MM.1S (cell line): ENCODE results near the gene SURF2.
A peak's percentile ranks its signal among the peaks of the same experiment; 100 is the strongest.
"Not testable (repeated sequence)": the region's sequence is repeated elsewhere in the genome, so short reads cannot be mapped to it uniquely, and the experiment has no call there.

Source experiments
- DNase-seq: peaks from one replicate; pipeline ENCODE4 v3.0.0-alpha.2; 2015
- H2AFZ ChIP-seq: fragments of 300-600 bp; sonication (generic); 2 replicates; pipeline ENCODE4 v1.6.0; 2016; ENCODE audit warnings: antibody characterized with exemption, low read length
- H3F3A ChIP-seq: fragments of 300-600 bp; sonication (generic); 2 replicates; pipeline ENCODE4 v1.6.1; 2016; ENCODE audit warnings: mild to moderate bottlenecking, antibody characterized with exemption, low read length, moderate library complexity, mixed read lengths; ENCODE audit not compliant: insufficient read depth
- H3K27ac ChIP-seq: fragments of 300-600 bp; sonication (generic); 2 replicates; pipeline ENCODE4 v1.5.1; 2016; ENCODE audit warnings: mild to moderate bottlenecking, low read length
- H3K27me3 ChIP-seq: fragments of 300-600 bp; sonication (generic); replicated peaks from 2 replicates; pipeline ENCODE4 v1.6.0; 2016; ENCODE audit warnings: low read length; ENCODE audit not compliant: insufficient read depth
- H3K36me3 ChIP-seq: fragments of 300-600 bp; sonication (generic); replicated peaks from 2 replicates; pipeline ENCODE4 v1.6.1; 2016; ENCODE audit warnings: mild to moderate bottlenecking, low read length, mixed read lengths; ENCODE audit not compliant: insufficient read depth
- H3K4me1 ChIP-seq: fragments of 300-600 bp; sonication (generic); 2 replicates; pipeline ENCODE4 v1.6.1; 2016; ENCODE audit warnings: low read length, mixed read lengths
- H3K4me2 ChIP-seq: fragments of 300-600 bp; sonication (generic); 2 replicates; pipeline ENCODE4 v1.6.0; 2016; ENCODE audit warnings: low read depth, low read length
- H3K4me3 ChIP-seq: fragments of 300-600 bp; sonication (generic); 2 replicates; pipeline ENCODE4 v1.5.1; 2016; ENCODE audit warnings: low read length, mixed read lengths
- H3K79me2 ChIP-seq: fragments of 300-600 bp; sonication (generic); 2 replicates; pipeline ENCODE4 v1.6.1; 2016; ENCODE audit warnings: mixed run types, low read length, mixed read lengths
- H3K9ac ChIP-seq: fragments of 300-600 bp; sonication (generic); 2 replicates; pipeline ENCODE4 v1.6.1; 2016; ENCODE audit warnings: low read length, mixed read lengths
- H3K9me2 ChIP-seq: fragments of 300-600 bp; sonication (generic); replicated peaks from 2 replicates; pipeline ENCODE4 v1.6.1; 2016; ENCODE audit warnings: mild to moderate bottlenecking, low read length, mixed read lengths; ENCODE audit not compliant: insufficient read depth
- H3K9me3 ChIP-seq: fragments of 300-600 bp; sonication (generic); replicated peaks from 2 replicates; pipeline ENCODE4 v1.6.1; 2016; ENCODE audit warnings: mild to moderate bottlenecking, low read length, mixed read lengths; ENCODE audit not compliant: insufficient read depth
- H4K20me1 ChIP-seq: fragments of 300-600 bp; sonication (generic); 2 replicates; pipeline ENCODE4 v1.6.1; 2016; ENCODE audit warnings: mild to moderate bottlenecking, low read length, moderate library complexity, mixed read lengths; ENCODE audit not compliant: insufficient read depth
- CTCF ChIP-seq: fragments of 300-600 bp; sonication (generic); IDR thresholded peaks from 2 replicates; pipeline ENCODE4 v1.5.1; 2016; ENCODE audit warnings: antibody characterized with exemption, low read length, mixed read lengths
- EZH2 ChIP-seq: fragments of 300-600 bp; sonication (generic); optimal IDR thresholded peaks from 2 replicates; pipeline ENCODE3; 2017; ENCODE audit warnings: low read depth, mild to moderate bottlenecking, antibody characterized with exemption, low read length, mixed read lengths
- EZH2phosphoT487 ChIP-seq: fragments of 300-600 bp; sonication (generic); IDR thresholded peaks from 2 replicates; pipeline ENCODE4 v1.6.1; 2018; ENCODE audit warnings: antibody characterized with exemption, low read length

SURF2 gene

GRCh38 chr9:133374612-133375115 is 18.3 kb downstream of the SURF2 start:
- Histone ChIP-seq H3F3A (no peaks in the 10 kb centered on the region), H2AFZ (no peak overlapping the region), H3K36me3 (no peaks in the 10 kb centered on the region; the same call in 1 of the 2 replicates), H3K9ac (peak overlapping the region; percentile 95), H3K4me3 (peak overlapping the region; percentile 99), H3K4me2 (peak overlapping the region; percentile 91), H3K4me1 (no peaks in the 10 kb centered on the region), H3K27ac (no peak overlapping the region), H3K27me3 (peaks cover 26% of the 10 kb centered on the region), H3K9me3 (no peaks in the 10 kb centered on the region), H4K20me1 (peaks cover 28% of the 10 kb centered on the region), H3K79me2 (peaks cover 61% of the 10 kb centered on the region), H3K9me2 (no peaks in the 10 kb centered on the region)
- TF ChIP-seq EZH2 (no peak), CTCF (no peak), EZH2phosphoT487 (no peak)
- DNase-seq, result peak; percentile 6

- Histone ChIP-seq H3K9me2 (no peaks in the 10 kb centered on the region), H3K4me3 (peak overlapping the region; percentile 99), H3K27me3 (peaks cover 26% of the 10 kb centered on the region), H3K27ac (peak overlapping the region; percentile 32; the same call in 1 of the 2 replicates), H3K4me2 (peak overlapping the region; percentile 91), H2AFZ (peak overlapping the region; percentile 38; the same call in 1 of the 2 replicates), H3F3A (no peaks in the 10 kb centered on the region), H3K9me3 (no peaks in the 10 kb centered on the region), H3K36me3 (no peaks in the 10 kb centered on the region; the same call in 1 of the 2 replicates), H3K4me1 (no peaks in the 10 kb centered on the region), H4K20me1 (peaks cover 24% of the 10 kb centered on the region), H3K9ac (peak overlapping the region; percentile 95), H3K79me2 (peaks cover 55% of the 10 kb centered on the region)
- 0 out of 2 replicates have a peak, but pooled peaks have one; percentile 6 for TF ChIP-seq CTCF
- no peak for TF ChIP-seq EZH2phosphoT487
- DNase-seq, result peak; percentile 40
These were observed 18.9 kb downstream of the SURF2 start for GRCh38 chr9:133375116-133375723.

GRCh38 chr9:133375724-133376654 is 19.6 kb downstream of the SURF2 start, which contains the start of the genes STKLD1 and SURF4:
TSS of gene STKLD1 (plus strand) at chr9:133376366. CDS start at chr9:133376474, 108 bp downstream.
TSS of gene SURF4 (minus strand) at chr9:133376060. CDS start at chr9:133375969, 91 bp downstream.
- Histone ChIP-seq H3K27me3 (peaks cover 29% of the 10 kb centered on the region), H3K4me1 (no peaks in the 10 kb centered on the region), H3K9me3 (no peaks in the 10 kb centered on the region), H4K20me1 (peaks cover 17% of the 10 kb centered on the region; the same call in 1 of the 2 replicates), H3K4me3 (peak within 1 kb of the TSS; percentile 99), H3K4me2 (peak within 1 kb of the TSS; percentile 94), H3K79me2 (peaks cover 47% of the 10 kb centered on the region), H2AFZ (peak within 1 kb of the TSS; percentile 98), H3K9me2 (no peaks in the 10 kb centered on the region), H3K27ac (peak within 1 kb of the TSS; percentile 32; the same call in 1 of the 2 replicates), H3K9ac (peak within 1 kb of the TSS; percentile 95), H3F3A (no peaks in the 10 kb centered on the region), H3K36me3 (no peaks in the 10 kb centered on the region; the same call in 1 of the 2 replicates)
- TF ChIP-seq EZH2, result no peak
- TF ChIP-seq EZH2phosphoT487, result no peak
- TF ChIP-seq CTCF, result no peak
- DNase-seq, result peak; percentile 96

GRCh38 chr9:133377280-133377679 is 20.9 kb downstream of the SURF2 start:
- not testable (repeated sequence) for H3F3A ChIP-seq, H3K4me2 ChIP-seq, H3K27ac ChIP-seq, H3K4me1 ChIP-seq, H3K4me3 ChIP-seq, H3K9ac ChIP-seq, H4K20me1 ChIP-seq, H3K9me2 ChIP-seq, H2AFZ ChIP-seq, H3K9me3 ChIP-seq, DNase-seq, H3K36me3 ChIP-seq
- Histone ChIP-seq H3K79me2 (peaks cover 34% of the 10 kb centered on the region), H3K27me3 (peaks cover 29% of the 10 kb centered on the region)
